Measurements from ENCODE around the gene PHC3.

DNA sequence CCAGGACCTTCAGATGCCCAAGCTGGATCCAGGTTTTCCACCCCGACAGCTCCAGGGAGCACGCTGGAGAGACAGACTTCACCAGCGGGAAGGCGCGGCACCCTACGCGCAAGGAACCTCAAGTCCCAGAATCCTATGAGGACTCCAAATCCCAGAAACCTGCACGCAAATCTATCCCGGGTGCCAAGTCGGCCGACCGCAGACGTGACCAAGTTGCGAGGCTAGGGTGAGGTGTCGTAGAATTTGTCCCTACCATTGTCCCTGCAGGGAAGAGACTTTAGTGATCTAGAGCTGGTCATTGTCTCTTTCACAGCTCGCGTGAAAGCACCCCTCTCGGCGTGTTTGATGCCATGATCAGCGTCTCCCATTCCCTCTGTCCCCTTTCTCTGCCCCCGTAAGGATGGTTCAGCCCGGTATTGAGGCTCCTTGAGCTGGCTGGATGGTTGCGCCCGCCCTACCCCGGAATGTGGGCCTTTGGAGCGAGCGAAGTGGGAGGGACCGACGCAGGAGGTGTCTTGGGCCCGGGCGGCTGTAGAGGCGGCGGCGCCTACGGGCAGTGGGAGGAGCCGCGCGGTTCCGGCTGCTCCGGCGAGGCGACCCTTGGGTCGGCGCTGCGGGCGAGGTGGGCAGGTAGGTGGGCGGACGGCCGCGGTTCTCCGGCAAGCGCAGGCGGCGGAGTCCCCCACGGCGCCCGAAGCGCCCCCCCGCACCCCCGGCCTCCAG lies 40.6 kb upstream of the PHC3 start, which contains the start of gene PRKCI:
- TF ChIP-seq EP300 (IDR thresholded peaks at IDR 0.05; ENCODE audit: borderline replicate concordance) (peak; percentile 74; the same call in 1 of the 2 replicates), CEBPB (IDR thresholded peaks at IDR 0.05) (no peak), REST (IDR thresholded peaks at IDR 0.05; ENCODE audit: low read depth) (no peak), YY1 (IDR thresholded peaks at IDR 0.05; ENCODE audit: low read depth) (peak; percentile 70; the same call in 1 of the 2 replicates)

All from Ishikawa (cell line).